Umbilical cord (tissue), 2 donors: ENCODE results near the gene TMEM134. TPM values are rescaled to one million over a fixed set of nuclear protein-coding genes. Genes with fewer than 3 reads are reported as not detected.

Source experiments
- DNase-seq: peaks from one replicate; pipeline ENCODE4 v3.0.0-alpha.2; 2015; ENCODE audit warnings: low spot score
- total RNA-seq: library from RNA; depleted of rRNA; stranded (reverse); fragments of >200 nt; gene quantifications from one replicate; pipeline ENCODE4 v1.2.3, GENCODE V29; 2014; ENCODE audit warnings: low replicate concordance; ENCODE audit not compliant: insufficient read depth

The TMEM134 gene
- total RNA-seq, 1 donor from 2014 or later: 10.6 TPM

DNA sequence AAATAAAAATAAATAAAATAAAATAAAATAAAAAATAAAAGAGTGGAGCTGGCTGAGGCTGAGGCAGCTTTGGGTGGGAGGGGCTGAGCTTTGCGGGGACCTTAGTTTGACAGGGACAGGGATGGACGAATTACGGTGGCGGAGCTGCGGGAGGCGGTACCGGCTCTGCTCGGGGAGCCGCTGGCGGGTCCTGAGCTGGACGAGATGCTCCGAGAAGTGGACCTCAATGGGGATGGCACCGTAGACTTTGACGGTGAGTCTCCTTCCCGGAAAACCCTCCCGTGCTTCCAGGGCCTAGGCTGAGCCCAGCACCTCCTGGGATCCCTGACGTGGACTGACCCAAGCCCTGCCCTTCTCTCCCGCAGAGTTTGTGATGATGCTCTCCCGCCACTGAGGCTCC lies 10.8 kb downstream of the TMEM134 start:
- no peak for DNase-seq

DNA sequence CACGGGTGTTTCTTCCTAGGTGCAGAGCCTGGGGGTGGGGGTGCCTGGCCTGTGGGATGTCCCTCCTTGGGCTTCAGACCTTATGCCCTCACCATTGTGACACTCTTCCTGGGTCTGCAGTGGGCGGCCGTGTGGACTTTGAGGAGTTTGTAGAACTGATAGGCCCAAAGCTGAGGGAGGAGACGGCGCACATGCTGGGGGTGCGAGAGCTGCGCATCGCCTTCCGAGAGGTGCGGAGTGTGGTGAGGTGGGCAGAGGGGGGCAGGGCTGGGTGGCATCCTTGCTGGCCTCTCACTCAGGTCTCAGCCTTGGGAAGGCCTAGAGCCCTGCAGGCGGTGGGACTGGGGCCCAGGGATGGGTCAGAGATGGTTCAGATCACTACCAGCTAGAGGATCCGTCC lies 11.6 kb downstream of the TMEM134 start:
- DNase-seq: no peak

DNA sequence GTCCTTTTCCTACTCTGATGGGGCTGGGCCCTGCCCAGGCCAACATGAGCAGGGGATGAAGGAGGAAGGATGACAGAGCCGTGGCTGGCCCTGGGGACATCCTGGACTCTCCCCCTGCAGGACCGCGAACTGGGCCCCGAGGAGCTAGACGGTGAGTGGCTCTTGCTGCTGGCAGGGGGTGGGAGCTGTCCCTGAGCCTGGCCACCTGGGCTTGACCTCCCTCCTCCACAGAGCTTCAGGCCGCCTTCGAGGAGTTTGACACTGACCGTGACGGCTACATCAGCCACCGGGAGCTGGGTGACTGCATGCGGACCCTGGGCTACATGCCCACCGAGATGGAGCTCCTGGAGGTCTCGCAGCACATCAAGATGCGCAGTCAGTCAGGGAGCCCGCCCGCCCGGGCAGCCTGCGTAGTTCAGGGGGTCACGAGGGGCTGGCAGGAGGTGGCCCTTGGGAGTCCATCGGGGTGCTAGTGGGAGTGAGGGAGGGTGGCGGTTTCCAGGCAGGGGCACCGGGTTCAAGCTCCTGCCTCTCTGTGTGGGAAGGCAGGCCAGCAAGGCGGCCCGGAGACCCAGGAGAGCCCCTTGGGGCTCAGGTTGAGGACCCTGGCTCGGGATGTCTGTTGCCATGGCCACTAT lies 12.9 kb downstream of the TMEM134 start:
- DNase-seq: no peak

DNA sequence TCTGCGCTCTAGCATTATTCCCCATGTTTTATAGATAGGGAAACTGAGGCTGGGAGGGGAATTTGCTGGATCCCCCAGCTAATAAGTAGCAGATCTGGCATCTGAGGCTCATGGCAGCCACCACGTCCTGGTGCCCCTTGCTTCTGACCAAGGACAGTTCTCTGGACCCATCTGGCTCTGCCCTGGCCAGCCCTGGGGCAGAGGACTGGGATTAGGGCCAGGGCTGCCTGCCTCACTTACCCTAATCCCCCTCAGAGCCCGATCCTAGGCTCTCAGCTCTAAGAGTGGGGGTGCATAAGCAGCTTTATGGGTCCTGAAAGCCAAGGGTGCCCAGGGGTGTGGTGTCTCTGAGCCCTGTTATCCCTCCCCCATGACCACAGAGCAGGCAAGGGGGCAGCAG lies 14.0 kb downstream of the TMEM134 start, which contains the start of gene CABP4:
CABP4 (plus strand) TSS at position 301 of the 400 bp plus-strand sequence; CDS start at position 371, 70 bp downstream.
- no peak for DNase-seq

DNA sequence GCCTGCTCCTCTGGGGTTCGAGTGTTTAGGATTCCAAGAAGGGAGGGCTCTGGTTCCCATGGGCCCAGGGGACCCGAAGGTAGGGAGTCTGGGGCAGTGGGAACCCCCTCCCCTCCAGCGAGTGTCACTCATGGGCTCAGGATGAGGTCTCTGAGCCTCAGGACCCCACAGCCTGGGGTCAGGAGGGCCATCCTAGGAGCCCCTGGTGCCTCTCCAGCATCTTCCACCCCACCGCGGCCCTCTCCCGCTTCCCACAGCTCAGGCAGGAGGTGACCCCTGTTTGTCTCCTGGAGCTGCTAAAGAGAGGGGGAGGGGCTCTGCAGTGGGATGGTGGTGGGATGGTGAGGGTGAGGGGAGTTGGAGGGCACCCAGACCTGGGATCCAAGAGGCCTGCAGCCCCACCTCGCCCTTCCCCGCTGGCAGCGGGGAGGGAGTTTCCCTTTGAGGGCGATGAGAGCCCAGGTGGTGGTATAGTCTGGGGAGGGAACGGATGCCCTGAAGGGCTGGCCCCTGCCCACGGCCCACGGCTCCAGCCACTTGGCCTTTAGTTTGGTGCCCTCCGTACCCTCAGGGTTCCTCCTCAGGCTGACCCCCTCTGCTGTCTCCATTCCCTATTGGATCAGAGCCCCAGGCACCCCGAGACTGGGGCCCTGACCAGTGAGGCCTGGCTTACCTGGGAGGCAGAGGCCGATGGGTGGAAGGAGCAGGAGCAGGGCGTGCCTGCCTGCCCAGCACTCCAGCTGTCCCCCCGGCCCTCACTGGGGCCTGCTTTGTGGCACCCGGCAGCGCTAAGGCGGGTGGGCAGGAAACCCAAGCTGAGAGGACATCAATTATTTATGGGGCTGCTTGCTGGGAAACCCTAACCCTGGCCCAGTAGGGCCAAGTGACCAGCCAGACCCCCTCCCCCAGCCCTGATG lies 15.0 kb downstream of the TMEM134 start:
- no peak for DNase-seq

DNA sequence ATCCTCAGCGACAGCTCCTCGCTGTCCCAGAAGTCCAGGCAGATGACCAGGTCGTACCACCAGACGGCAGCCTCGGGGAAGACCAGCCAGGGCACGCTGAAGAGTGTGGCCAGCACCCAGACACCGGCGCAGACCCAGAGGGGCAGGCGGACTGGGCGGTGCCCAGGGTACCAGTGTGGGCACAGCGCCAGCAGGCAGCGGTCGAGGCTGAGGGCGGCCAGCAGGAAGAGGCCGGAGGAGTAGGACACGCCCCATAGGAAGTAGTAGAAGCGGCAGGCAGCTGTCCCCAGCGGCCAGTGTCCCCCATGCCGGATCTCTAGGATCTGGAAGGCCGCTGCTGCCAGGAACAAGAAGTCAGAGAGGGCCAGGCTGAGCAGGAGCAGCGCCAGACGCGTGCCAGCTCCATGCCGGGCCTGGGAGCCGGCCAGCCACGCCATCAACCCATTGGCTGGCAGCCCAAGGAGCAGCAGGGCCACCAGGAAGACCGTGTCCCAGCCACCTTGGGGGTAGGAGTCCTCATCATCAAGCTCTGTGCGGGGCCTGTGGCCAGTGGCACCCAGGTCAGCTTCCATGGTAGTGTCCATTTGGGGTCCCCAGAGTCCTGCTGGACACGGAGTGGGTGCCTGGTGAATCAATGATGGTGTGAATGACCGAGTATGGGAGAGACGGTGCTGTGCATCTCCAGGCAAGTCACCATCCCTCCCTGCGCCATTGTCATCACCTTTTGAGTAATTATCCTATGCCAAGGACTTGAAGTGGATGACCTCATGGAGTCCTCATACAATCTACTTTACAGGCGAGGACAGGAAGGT lies 16.7 kb downstream of the TMEM134 start, which contains the start of gene GPR152:
GPR152 (minus strand) TSS at position 589 of the 812 bp plus-strand sequence; CDS start at position 584, 5 bp downstream.
- no peak for DNase-seq

DNA sequence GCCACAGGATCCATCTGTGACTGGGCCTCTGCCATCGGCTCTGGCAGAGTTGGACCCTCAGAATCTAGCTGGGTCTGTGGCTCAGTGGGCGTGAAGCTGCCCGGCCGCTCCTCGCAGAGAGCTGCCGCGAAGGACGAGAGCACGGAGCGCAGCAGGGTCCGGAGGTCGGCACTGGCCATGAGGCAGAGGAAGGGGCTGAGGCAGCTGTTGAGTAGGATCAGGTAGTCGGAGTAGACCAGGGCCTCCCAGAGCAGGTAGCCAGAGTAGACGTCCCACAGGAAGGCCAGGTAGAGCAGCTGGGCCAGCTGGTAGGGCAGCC lies 17.4 kb downstream of the TMEM134 start:
- no peak for DNase-seq

DNA sequence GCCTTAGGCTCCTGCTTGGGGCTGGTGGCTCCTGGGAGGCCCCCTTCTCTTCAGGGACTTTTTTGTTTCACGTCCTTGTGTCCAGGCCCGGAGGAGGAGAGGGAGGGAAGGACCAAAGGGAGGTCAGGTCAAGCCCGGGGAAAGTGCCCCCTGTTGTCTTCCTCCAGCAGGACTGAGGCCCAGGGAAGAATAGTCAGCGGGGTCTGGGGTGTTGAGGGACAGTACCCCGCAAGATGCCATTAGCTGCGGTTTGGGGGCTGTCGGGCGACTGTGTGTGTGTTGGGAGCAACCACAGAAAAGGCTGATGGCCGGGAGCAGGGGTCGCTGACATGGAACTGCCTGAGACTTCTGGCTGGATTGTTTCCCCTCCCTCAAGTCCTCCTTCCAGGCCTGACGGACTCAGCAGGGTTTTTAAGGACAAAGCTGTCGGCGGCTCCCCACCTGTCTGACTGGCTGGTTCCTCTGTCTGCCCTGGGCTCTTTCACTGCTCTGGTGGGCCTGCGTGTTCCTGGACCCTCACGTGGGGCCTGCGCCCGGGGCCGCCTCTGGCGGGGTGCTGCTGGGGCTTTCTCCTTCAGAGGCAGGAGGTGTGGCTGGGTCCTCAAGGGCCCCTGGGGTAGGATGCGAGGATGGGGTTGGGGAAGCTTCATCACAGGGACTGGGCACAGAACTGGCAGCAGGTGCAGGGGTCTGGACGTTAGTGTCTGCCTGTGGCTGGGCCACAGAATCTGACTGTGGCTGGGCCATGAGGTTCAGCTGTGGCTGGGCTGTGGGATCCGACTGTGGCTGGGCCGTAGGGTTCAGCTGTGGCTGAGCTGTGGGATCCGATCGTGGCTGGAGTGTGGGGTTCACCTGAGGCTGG lies 18.0 kb downstream of the TMEM134 start:
- DNase-seq: no peak

DNA sequence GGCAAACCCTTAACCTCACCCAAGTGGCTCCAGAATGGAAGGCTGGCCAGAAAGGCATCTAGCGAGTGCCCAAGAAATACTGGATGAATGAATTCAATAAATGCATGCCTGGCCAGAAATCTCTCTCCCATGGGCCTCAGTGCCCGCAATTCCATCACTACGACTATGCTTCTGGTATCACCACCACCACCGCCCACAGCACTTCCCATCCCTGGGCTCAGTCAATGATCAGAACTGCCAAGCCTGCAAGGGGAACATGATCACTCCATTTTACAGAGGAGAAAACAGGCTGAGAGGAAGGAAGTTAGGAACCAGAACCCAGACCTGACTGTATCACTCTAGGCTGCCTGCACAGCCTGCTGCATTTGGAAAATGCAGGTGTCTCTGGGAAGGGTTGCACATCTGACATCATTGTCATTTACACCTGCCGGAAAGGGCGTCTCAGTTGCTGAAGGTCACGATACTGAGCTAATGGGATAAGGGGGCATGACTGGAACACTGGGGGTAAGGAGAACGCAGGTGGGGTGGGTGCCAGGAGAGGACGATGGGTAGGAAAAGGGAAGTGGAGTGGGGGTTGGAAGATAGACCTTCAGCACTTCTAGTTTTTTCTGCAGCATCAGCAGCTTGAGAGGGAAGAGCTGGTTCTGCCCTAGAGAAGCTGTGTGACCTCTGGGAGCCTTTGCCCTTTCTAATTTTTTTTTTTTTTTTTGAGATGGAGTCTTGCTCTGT lies 19.8 kb downstream of the TMEM134 start:
- DNase-seq: peak; percentile 20

DNA sequence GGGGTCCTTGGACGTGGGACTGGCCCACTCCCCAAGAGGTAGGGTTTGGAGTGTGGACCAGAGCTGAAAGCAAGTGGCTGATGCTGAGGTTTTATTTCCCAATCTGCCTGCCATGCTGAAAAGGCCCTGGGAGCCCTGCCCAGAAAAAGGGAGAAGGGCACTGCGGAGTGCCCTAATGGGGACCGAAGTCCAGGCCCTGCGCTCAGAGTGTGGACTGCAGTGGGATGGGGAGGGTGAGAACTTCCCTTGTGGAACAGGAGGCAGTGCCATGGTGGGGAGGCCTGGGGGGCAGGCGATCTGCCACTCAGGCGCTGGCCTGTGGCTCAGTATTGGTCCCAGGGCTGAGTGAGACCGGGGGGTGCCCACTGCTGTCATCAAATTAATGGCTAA lies 20.8 kb downstream of the TMEM134 start:
- DNase-seq: no peak

DNA sequence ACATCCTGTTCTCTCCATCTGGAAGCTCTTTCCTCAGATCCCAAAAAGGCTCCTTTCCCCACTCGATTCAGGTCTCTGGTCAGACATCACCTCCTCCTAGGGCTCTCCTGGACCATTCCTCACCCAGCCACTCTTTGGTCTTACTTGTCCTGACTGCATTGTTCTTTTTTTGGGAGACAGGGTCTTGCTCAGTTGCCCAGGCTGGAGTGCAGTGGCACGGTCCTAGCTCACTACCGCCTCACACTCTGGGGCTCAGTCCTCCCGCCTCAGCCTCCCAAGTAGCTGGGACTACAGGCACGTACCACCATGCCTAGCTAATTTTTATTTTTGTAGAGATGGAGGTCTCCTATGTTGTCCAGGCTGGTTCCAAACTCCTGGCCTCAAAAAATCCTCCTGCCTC lies 23.5 kb downstream of the TMEM134 start:
- DNase-seq: no peak

DNA sequence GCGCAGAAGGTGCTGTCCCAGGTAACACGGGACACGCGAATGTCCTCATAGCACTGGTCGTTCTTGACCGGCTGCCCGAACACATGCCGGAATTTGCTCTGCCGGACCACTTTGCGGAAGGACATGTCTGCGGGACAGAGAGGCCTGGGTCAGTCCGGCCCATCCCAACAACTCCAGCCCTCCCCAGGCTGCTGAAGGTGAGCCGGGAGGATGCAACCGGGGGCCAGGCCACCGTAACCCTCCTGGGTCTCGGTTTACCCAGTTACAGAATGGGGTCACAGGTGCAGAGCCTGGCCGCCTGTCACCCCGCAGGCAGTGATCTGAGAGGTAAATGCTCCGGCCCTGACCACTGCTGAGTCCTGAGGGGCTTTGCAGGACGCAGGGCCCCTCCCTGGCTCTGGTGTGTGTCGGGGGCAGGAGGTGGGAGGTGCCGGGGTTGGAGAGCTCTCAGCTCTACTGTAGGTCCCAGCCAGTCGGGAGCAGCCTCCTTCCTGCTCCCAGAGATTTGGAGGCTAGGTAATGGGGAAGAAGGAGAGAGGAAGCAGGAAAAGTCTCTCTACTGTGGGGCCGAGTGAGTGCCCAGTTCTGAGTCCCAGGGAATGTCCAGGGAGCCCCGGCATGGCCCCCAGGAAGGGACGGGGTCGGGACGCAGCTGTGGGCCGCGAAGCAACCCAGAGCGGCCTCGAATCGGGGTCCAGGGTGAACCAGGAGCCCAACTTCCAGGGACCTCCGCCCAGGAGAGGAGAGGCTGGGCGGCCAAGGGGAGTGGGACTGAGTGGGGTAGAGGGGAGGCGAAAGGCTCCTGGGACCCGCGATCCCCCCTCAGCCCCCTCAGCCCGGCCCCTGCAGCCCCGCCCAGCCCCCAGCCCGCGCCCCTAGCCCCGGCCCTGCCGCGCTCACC lies 26.3 kb downstream of the TMEM134 start:
- DNase-seq: no peak

DNA sequence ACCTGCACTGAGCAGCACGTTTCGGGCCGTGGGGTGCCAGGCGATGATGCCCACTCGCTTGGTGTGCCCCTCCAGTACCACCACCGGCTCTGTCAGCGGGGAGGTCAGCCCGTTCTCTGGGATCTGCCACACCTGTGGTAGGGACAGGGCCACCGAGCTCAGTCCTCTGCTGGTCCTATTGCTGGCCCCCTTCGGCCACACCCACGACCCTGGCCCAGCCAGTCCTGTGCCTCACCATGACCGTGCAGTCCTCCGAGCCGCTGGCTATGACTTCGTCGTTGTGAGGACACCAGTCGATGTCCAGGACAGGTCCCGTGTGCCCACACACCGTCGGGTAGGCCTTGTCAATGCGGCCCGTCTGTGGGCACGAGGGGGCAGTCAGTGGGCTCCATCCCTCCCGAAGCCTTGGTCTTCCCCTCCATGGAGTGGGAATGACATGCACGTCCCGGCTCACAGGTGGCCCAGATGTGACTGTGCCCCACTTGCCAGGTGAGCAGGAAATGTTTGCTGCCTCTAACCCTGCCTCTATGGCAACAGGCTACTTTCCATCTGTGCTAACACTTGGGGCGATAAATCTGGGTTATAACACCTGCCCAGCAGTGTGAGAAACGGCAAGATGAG lies 27.2 kb downstream of the TMEM134 start:
- DNase-seq: no peak

DNA sequence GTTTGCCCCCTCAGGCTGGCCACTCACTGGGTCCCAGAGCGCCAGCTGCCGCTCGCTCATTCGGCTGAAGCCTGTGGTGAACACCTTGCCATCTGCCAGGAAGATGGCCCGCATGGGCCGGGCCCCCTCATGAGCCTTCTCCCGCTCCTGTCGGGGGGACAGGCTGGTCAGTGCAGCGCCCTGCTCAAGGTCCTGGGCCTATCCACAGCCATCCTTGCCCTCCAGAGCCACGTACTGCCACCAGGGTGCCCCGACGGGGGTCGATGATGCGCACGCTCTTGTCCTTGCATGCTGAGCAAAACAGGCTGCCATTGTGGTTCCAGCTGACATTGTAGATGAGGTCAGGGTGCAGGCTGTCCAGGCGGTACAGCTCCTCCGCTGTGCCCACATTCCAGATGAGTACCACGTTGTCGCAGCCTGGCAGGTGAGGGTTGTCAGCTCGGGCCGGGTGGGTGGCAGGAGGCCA lies 27.9 kb downstream of the TMEM134 start:
- no peak for DNase-seq

DNA sequence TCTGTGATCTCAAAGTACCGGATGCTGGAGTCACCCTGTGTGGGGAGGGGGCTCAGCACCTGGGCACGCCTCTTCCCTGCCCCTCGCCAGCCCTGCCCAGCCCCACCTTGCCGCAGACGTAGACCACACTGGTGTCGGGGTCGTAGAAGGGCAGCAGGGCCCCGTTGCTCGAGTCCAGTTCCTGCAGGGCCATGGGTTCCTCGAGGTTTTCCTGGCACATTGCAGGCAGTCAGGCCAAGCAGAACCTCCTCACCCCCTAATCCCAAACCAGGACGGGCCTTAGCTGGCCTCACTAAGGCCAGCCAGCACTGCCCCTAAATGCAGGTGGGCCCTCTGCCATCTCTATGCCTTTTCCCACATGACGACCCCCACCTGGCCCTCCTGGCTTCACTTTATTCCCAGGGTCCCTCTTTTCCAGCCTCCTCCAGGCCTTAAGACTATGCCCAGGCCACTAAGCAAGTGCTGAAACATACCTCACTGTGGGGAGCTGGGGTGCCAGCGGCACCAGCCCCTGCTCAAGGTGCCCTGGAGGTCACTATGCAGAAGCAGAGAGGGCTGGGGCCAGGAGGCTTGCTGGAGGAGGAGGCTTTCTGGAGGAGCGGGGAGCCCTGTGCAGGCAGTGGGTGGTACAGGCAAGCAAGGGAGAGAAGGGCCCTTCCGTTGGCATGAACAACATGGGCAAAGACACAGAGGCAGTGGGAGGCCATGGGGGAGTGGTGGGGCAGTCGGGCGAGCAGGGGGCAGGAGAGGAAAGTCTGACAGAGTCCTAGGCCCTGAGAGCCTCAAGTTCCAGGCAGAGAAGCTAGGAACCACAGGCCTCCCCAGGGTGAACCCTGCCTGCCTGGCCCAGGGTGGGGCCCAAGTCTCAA lies 28.6 kb downstream of the TMEM134 start:
- DNase-seq: no peak

DNA sequence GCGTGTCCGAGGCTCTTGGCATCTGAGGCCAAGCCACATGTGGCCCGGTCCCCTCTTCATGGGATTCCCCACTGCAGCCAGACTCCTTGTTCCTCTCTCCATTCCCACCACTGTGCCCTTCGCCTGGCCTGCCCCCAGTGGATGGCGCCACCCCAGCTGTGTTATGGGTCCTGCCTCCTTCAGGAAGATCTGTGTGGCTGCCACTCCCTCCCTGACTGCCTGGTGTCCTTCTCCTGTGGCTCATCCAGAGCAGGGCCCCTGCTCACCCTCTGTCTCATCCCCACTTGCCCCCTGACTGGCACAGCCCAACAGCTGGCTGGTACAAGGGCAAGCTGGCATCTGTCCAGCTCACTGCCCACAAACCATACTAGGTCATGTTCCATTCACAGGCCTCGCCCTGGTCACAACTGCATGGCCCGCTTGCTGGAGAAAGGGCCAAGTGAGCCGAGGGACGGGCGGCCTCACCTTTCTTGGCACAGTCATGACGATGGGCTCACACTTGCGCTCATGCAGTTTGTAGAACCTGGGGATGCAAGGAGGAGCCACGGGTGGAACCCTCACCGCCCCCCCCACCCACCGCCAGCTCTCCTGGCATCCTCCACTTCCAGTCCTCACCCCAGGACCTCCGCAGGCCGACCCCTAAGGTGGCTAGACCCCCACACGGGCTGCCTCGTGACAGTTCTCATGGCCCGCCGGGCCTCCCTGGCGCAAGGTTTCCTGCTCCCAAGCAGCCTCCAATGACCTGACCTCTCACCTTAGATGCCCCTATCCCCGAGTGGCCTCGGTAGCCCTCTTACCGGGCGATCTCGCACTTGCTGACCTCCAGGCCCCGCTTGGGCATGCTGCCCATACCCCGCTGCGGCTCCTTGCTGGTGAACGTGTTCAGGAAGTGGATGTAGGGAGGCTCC lies 29.5 kb downstream of the TMEM134 start:
- DNase-seq: no peak
